Endothelial cell of hepatic sinusoid (primary cell): ENCODE measurements around the gene DLG5.
"Not testable (repeated sequence)": the region's sequence is repeated elsewhere in the genome, so short reads cannot be mapped to it uniquely, and the experiment has no call there.

Experiments used
- in situ Hi-C: cut with HindIII; loops from 2 replicates; pipeline ENCODE4 v1.10.0; 2017; ENCODE audit warnings: low sequenced_read_pairs

Gene DLG5

GRCh38 chr10:77774940-77775391 is 151.6 kb downstream of the DLG5 start:
- in situ Hi-C loops: loop anchor here (10.0 kb wide), 1 partner anchor 60 kb away; no protein-coding TSS in a partner anchor

DNA sequence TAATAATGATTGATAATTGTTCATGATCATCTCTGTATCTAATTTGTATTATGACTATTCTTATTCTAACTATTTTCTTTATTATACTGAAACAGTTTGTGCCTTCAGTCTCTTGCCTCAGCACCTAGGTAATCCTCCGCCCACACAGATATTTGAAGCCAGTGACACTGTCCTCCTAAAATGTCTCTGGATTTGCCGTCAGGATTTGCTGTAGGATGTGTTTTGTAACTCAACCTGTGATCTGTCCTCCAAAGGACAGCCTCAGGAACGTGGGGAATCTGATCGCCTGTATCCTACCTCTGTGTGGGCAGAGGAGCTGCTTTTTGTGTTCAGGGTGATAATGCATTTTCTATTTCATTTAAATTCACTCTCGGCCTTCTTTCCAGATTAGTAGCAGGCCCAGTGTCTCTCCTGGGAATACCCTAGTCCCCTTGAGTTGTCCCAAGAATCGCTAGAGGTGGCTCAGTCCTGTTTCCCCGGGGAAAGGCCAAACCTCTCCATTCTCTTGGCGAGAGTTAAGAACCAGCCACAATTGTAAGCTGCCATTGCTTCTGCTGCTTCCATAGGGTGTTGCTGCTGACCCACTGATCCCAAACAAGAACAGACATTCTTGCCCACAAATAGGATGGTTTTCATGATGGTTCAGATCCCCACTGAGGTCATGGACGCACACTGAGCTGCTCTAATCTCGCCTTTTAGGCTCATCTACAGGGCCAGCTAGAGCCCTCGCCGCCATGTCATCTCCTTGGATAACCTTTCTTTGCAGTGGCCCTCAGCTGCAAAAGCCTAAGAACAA is 152.7 kb downstream of the DLG5 start:
- in situ Hi-C loops: loop anchor here (10.0 kb wide), 1 partner anchor 61 kb away; no protein-coding TSS in a partner anchor

DNA sequence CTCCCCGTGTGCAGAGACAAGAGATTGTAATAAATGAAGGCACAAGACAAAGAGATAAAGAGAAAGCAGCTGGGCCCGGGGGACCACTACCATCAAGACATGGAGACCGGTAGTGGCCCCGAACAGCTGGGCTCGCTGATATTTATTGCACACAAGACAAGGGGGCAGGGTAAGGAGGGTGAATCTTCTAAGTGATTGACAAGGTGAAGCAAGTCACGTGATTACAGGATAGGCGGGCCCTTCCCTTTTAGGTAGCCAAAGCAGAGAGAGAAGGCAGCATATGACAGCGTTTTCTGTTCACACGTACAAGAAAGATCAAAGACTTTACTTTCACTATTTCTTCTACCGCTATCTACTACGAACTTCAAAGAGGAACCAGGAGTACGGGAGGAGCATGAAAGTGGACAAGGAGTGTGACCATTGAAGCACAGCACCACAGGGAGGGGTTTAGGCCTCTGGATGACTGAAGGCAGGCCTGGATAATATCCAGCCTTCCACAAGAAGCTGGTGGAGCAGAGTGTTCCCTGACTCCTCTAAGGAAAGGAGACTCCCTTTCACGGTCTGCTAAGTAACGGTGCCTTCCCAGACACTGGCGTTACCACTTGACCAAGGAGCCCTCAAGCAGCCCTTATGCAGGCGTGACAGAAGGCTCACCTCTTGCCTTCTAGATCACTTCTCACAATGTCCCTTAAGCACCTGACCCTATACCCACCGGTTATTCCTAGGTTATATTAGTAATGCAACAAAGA is 153.5 kb downstream of the DLG5 start:
- in situ Hi-C loops: loop anchor here (10.0 kb wide), 1 partner anchor 62 kb away; no protein-coding TSS in a partner anchor

DNA sequence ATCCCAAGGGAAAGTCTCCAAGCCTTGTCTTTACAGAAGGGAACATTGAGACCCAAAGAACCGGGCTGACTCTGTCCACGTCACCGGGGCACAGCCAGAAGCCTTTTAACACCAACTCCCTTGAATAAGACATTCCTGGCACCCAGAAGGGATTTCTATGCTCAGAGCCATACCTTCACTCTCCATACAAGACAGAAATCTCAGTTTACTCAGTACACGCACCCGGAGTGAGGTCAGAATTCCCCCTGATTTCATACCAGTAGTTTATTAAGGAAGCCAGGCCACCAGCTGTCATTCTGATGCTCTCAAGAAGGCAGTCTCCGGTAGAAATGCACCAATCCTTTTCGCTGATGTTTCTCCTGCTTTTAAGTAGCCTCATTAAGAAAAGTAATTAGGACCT is 154.7 kb downstream of the DLG5 start:
- in situ Hi-C loops: loop anchor here (10.0 kb wide), 1 partner anchor 63 kb away; no protein-coding TSS in a partner anchor

GRCh38 chr10:77771450-77771849 is 155.1 kb downstream of the DLG5 start:
- in situ Hi-C loops: loop anchor here (10.0 kb wide), 1 partner anchor 63 kb away; no protein-coding TSS in a partner anchor

DNA sequence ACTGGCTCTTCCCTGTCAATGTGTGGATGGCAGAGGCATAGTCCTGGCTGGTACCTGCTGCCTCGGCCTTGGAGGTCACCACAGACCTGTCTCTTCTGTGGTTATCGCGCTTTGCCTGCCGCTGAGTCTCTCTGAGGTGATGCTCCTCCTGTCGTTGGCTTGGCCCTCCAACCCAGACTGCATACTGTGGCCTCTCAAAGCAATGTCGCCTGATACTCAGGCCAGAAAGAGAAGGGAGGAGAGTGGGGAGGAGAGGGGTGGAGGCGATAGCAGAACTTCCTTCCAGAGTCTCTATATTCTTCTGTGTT is 155.7 kb downstream of the DLG5 start:
- in situ Hi-C loops: loop anchor here (10.0 kb wide), 1 partner anchor 64 kb away; no protein-coding TSS in a partner anchor

GRCh38 chr10:77770081-77770867 is 156.3 kb downstream of the DLG5 start:
- in situ Hi-C loops: loop anchor here (10.0 kb wide), 1 partner anchor 65 kb away; no protein-coding TSS in a partner anchor

GRCh38 chr10:77768039-77768438 is 158.5 kb downstream of the DLG5 start:
- in situ Hi-C loops: loop anchor here (10.0 kb wide), 1 partner anchor 47 kb away; no protein-coding TSS in a partner anchor

DNA sequence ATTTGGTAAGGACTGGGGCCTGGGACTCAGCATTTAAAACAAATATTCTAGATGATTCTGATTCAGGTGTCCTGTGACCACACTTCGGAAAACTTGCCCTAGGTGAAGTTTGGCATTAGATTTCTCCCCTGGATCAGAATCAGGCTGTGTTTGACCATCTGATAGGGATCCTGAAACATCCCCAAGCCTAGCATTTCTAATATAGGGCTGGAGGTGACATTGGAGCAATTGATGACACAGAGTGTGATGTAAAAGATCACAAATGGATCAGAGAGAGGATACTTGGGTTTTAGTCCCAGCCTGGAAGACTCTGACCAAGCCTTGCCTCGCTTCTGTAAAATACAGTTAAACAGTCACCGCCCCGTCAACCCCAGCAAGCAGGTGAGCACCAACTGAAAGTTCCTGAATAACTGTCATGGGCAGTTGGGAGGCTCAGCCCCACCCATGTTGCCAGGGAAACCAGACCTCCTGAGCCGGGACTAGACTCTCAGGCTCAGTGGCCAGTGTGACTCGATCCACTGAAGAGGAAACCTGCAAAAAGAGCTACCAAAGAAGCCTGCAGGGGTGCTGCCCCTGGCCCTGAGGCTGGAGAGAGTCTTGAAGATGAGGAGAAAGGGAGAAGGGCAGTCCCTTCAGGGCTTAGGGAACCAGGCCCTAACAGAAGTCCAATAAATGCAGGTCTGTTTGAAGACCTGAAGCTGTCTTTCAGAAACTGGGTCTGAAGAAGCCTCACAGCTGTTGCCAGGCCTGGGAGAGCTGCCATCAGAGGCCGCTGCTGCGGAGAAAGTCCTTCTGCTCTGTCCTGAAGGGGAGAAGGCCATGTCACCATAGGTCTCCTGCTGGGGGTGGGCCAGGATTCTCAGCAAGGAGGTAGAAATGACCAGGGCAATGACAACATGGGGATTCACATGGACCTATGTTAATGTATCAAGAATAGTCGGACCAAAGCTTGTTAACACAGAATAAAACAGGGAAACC is 162.8 kb downstream of the DLG5 start:
- in situ Hi-C loops: loop anchor here (10.0 kb wide), 1 partner anchor 51 kb away; no protein-coding TSS in a partner anchor

DNA sequence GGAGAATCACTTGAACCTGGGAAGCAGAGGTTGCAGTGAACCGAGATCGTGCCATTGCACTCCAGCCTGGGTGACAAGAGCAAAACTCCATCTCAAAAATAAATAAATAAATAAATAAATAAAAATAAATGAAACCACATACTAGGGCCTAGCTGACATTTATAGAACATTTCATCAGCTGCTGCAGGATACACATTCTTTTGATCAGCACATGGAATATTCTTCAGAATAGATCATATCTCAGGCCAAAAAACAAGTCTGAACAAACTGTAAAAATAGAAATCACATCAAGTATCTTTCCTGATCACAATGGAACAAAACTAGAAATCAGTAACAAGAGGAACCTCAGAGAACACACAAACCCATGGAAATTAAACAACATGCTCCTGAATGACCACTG is 168.1 kb downstream of the DLG5 start:
- in situ Hi-C loops: not testable (repeated sequence)

DNA sequence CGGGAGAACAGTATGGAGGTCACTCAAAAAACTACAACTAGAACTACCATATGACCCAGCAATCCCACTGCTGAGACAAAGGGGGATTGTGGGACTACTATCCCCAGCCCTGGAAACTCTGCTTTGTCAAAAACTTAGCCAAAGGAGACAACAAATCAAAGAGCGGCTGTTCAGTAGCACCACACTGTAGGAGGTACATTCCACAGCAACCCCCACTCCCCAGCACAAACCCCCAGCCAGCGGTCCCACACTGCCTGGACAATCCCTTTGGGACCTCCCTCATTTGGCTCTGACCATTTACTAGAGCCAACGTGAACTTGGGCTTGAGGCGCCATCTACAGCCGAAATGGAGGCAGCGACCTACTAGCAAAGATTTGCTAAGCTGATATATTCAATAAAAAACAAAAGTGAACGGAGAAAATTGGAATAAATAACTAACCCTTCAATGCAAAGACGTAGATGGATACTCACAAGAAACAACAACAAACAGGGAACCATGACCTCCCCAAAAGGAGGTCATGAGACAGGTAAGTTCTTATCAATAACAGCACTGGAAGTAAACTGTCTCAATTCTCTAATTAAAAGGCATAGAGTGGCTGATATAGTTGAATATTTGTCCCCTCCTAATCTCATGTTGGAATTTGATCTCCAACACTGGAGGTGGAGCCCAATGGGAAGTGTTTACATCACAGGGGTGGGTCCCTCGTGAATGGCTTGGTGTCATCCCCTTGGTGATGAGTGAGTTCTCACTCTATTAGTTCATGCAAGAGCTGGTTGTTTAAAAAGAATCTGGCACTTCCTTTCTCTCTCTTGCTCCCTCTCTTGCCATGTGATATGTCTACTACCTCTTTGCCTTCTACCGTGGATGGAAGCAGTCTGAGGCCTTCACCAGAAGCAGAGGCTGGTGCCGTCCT is 170.0 kb downstream of the DLG5 start:
- in situ Hi-C loops: no loop called here

DNA sequence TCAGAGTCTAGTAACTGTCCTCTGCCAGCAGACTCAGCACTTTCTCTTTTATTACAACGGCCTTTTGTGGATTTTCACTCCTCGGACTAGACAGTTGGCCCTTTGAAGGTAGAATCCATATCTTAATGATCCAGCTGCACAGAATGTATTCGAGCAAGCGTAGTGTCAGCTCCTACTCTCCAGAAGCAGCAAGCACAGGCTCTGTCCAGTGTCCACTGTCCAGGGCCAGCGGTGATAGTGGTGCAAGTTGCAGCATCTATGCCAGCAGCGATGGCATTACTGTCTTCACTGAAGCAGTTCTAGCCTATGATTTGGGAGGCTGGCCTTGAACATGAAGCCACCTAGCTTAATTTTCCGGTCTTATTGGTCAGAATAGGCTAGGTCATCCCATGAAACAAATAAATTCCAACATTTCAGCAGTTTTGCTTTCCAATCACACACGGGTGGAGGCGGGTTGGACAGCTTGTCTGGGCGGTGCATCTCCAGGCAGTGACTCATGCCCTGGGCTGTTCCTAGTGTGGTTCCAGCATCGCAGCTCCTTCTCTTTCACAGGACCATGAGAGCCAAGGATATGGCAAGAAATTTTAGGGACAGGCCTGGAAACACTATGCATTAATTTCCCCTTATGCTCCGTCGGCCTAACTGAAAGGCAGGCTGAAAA is 180.4 kb downstream of the DLG5 start:
- in situ Hi-C loops: no loop called here

DNA sequence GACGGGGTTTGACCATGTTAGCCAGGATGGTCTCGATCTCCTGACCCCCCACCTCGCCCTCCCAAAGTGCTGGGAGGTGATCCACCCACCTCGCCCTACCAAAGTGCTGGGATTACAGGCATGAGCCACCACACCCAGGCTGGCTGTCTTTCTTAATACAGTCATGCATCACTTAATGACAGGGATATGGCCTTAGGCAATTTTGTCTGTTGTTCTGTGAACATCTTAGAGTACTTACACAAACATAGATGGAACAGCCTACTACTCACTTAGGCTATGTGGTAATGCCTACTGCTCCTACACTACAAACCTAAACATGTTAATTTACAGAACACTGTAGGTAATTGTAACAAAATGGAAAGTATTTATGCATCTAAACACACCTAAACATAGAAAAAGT is 182.3 kb downstream of the DLG5 start:
- in situ Hi-C loops: no loop called here

DNA sequence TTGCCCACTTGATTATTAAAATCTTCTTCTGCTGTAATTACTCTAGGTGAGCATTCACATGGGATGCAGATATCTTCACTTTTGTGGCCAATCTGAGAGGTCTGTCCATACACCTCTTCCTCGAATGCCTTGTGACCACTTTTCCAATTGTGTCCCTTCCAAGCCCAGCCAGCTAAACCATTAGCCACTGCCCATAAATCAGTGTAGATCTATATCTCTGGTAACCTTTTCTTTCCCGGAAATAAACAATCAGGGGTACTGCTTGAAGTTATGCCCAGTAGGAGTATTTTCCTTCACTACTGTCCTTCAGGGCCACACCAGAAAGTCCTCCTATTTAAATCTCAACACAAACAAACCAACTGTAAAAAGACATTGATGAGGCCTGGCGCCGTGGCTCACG is 184.4 kb downstream of the DLG5 start:
- in situ Hi-C loops: no loop called here

DNA sequence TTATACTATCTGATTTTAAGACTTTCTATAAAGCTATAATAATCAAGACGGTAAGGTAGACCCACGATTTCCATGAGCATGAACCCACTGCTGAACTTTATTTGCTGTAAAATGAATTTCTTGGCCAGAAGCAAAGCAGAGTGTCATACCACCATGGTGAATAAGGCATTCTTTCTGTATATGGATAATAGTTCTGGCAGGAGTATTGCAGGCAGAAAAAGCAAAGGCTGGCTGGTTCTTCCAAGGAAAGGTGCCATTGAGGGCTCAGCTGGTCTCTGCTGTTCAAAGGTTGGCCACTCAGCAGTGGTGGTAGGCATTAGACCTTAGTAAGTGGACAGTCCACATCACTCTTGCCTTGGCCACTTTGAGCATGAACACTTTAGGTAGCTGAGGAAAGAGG is 184.8 kb downstream of the DLG5 start:
- in situ Hi-C loops: no loop called here
